Measurements from ENCODE around the gene SERINC5. TPM values are rescaled to one million over a fixed set of nuclear protein-coding genes. Genes with fewer than 3 reads are reported as not detected.

The SERINC5 gene
- total RNA-seq, 4 donors from 2014 or later: 9.5 to 54.5 (median 22.4) TPM

DNA sequence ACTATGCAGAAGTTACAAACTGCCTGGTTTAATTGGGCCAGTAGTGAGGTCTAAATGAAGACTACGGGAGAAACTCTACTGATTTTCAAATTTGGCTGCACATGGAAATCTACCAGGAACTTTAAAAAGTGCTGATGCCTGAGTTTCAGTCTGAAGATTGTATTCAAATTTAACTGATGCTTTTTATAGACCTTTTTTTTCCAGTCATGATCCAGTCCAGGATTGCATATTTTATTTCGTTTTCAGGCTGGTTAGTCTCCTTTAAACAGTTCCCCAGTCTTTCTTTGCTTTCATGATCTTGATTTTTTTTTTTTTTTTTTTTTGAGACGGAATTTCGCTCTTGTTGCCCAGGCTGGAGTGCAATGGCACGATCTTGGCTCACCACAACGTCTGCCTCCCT, 40.3 kb upstream of the SERINC5 start:
- H3K9me3 ChIP-seq: no peaks in the 10 kb centered on the region
- intact Hi-C loops (cut with DNase I; ENCODE audit: low total_unique reads): no loop called here
- DNase-seq: no peak
- no peaks in the 10 kb centered on the region for H3K4me1 ChIP-seq
- no peaks in the 10 kb centered on the region for H3K27me3 ChIP-seq
- TF ChIP-seq, protein P1, sequence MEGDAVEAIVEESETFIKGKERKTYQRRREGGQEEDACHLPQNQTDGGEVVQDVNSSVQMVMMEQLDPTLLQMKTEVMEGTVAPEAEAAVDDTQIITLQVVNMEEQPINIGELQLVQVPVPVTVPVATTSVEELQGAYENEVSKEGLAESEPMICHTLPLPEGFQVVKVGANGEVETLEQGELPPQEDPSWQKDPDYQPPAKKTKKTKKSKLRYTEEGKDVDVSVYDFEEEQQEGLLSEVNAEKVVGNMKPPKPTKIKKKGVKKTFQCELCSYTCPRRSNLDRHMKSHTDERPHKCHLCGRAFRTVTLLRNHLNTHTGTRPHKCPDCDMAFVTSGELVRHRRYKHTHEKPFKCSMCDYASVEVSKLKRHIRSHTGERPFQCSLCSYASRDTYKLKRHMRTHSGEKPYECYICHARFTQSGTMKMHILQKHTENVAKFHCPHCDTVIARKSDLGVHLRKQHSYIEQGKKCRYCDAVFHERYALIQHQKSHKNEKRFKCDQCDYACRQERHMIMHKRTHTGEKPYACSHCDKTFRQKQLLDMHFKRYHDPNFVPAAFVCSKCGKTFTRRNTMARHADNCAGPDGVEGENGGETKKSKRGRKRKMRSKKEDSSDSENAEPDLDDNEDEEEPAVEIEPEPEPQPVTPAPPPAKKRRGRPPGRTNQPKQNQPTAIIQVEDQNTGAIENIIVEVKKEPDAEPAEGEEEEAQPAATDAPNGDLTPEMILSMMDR (IDR thresholded peaks at IDR 0.05): no peak
- TF ChIP-seq POLR2A (IDR thresholded peaks at IDR 0.05): no peak
- H3K36me3 ChIP-seq: no peaks in the 10 kb centered on the region
- H3K27ac ChIP-seq: no peak overlapping the region
- no peak overlapping the region for H3K4me3 ChIP-seq

DNA sequence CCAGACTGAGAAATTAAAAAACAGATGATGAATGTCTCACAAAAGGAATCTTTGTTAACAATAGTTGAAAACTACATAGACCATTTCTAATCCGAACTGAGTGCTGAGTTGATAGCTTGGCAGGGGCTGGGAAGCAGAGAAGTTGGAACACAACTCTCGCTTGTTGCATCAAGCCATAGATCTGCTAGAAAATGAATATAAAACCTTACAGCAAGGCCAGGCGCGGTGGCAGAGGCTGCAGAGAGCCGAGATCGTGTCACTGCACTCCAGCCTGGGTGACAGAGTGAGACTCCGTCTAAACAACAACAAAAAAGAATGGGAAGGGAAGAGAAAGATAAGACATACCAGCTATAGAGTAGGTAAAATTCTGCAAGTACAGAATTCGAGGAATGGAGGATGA, 35.9 kb upstream of the SERINC5 start:
- Histone ChIP-seq H3K9me3 (no peaks in the 10 kb centered on the region), H3K27ac (no peak overlapping the region), H3K4me1 (no peaks in the 10 kb centered on the region), H3K4me3 (no peak overlapping the region), H3K27me3 (no peaks in the 10 kb centered on the region), H3K36me3 (no peaks in the 10 kb centered on the region)
- intact Hi-C loops (cut with DNase I; ENCODE audit: low total_unique reads): no loop called here
- TF ChIP-seq POLR2A (IDR thresholded peaks at IDR 0.05): no peak
- TF ChIP-seq, protein P1 (IDR thresholded peaks at IDR 0.05): no peak
- DNase-seq: no peak

DNA sequence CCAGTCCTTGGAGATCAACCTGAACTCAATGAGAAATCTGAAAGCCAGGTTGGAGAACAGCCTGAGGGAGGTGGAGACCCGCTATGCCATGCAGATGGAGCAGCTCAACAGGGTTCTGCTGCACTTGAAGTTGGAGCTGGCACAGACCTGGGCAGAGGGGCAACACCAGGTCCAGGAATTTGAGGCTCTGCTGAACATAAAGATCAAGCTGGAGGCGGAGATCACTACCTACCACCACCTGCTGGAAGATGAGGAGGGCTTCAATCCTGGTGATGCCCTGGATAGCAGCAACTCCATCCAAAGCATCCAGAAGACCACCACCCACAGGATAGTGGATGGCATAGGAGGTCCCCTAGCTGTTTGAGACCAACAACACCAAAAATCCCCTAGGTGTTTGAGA, 33.5 kb upstream of the SERINC5 start:
- no peak for DNase-seq
- TF ChIP-seq, protein P1 (IDR thresholded peaks at IDR 0.05): no peak
- no peak for TF ChIP-seq POLR2A (IDR thresholded peaks at IDR 0.05)

DNA sequence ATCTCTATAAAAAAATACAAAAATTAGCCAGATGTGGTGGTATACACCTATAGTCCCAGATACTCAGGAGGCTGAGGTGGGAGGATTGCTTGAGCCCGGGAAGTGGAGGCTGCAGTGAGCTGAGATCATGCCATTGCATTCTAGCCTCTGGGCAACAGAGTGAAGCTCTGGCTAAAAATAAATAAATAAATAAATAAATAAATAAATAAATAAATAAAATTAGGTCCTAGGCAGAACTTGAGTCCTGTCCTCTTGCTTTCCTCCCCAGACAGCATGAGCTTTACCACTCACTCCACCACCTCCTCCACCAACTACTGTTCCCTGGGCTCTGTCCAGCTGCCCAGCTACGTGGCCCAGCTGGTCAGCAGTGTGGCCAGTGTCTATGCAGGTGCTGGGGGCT, 32.3 kb upstream of the SERINC5 start:
- no peaks in the 10 kb centered on the region for H3K4me1 ChIP-seq
- H3K27ac ChIP-seq: no peak overlapping the region
- DNase-seq: no peak
- no peaks in the 10 kb centered on the region for H3K36me3 ChIP-seq
- no peak overlapping the region for H3K4me3 ChIP-seq
- intact Hi-C loops (cut with DNase I; ENCODE audit: low total_unique reads): no loop called here
- H3K27me3 ChIP-seq: no peaks in the 10 kb centered on the region
- no peaks in the 10 kb centered on the region for H3K9me3 ChIP-seq
- no peak for TF ChIP-seq POLR2A (IDR thresholded peaks at IDR 0.05)
- TF ChIP-seq, protein P1 (IDR thresholded peaks at IDR 0.05): no peak

More for the DNA sequence above, 33.5 kb upstream of the SERINC5 start:
- Histone ChIP-seq H3K4me1 (no peaks in the 10 kb centered on the region), H3K4me3 (no peak overlapping the region), H3K27me3 (no peaks in the 10 kb centered on the region), H3K9me3 (no peaks in the 10 kb centered on the region), H3K36me3 (no peaks in the 10 kb centered on the region), H3K27ac (no peak overlapping the region)
- intact Hi-C loops (cut with DNase I; ENCODE audit: low total_unique reads): no loop called here

DNA sequence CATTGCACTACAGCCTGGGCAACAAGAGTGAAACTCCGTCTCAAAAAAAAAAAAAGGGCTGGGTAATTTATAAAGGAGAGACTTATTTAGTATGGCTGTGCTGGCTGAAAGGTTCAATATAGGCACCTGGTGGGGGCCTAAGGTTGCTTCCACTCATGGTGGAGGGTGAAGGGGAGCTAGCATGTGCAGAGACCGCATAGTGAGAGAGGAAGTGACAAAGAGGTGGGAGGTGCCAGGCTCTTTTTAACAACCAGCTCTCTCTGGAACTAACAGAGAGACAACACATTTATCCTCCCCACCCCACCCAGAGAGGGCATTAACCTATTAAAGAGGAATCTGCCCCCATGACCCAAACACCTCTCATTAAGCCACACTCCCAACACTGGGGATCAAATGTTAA, 28.9 kb upstream of the SERINC5 start:
- intact Hi-C loops (cut with DNase I; ENCODE audit: low total_unique reads): no loop called here
- no peaks in the 10 kb centered on the region for H3K27me3 ChIP-seq
- H3K4me1 ChIP-seq: no peaks in the 10 kb centered on the region
- no peaks in the 10 kb centered on the region for H3K36me3 ChIP-seq
- no peaks in the 10 kb centered on the region for H3K9me3 ChIP-seq
- no peak for DNase-seq
- H3K4me3 ChIP-seq: no peak overlapping the region
- no peak for TF ChIP-seq POLR2A (IDR thresholded peaks at IDR 0.05)
- TF ChIP-seq, protein P1 (IDR thresholded peaks at IDR 0.05): no peak
- no peak overlapping the region for H3K27ac ChIP-seq
